ENCODE measurements around the gene RNU5B-1. TPM values are rescaled to one million over a fixed set of nuclear protein-coding genes. Genes with fewer than 3 reads are reported as not detected.

RNU5B-1 gene
- total and polyA plus RNA-seq, 9 of the 15 experiments (the other 6 are each of a cell fraction or from before 2014, with no cell fraction given): 14.2 TPM; not detected in 8

DNA sequence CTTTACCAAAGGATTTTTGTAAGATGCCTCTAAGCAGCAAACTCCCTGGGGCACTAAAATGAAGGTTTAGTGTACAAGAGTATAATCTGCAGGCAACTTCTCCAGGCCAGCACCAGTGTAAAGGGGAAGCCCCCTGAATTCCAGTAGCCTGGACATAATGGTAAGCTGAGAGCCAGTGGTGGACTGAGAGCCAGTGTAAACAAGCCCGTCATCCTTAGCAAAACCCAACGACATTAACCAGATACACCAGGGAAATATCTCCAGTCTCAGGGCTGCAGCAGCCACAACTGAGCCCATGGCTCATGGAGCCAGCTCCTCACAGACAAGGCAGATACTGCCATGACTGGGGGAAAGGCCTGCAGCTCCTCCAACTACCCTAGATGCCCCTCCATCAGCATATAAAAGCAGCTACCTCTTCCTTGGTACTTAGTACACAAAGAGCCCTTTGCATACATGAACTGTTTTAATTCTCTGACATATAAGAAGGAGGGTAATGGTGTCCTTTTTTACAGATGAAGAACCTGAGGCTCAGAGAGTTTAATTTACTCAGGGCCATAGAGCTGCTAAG is 39.5 kb upstream of the RNU5B-1 start (continued):
- TF ChIP-seq FOXJ2 (tag; IDR thresholded peaks at IDR 0.05): no peak
- TF ChIP-seq MTF1 (CRISPR knock-in tag; IDR thresholded peaks at IDR 0.05; ENCODE audit: borderline replicate concordance): no peak
- TF ChIP-seq ZNF699 (CRISPR knock-in tag; IDR thresholded peaks at IDR 0.05; ENCODE audit: insufficient replicate concordance): no peak
- TF ChIP-seq JUNB (CRISPR knock-in tag; conservative IDR thresholded peaks at IDR 0.05): no peak

DNA sequence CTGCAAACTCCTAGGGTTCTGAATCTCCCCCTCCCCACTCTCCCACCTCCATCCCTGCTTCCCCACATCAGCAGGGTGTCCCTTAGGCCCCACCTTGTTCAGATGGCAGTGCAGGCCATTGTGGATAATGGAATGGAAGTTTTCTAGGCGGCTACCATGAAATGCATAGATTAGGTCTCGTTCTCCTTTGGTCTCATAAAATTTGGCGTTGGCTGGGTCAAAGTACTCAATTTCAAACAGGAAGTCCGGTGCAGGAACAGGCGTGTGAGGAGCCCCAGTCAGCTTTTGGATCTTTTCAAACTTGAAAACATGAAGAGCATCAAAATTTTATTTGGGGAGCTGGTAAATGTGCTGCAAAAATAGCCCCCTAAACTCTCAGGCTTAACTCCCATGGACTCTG is 38.0 kb upstream of the RNU5B-1 start:
- H3K4me2 ChIP-seq (ENCODE audit: insufficient read depth, low read length): no peak overlapping the region
- no peaks in the 10 kb centered on the region for H3K9me1 ChIP-seq (ENCODE audit: control insufficient read depth, insufficient read depth, low read length)
- DNase-seq (ENCODE audit: extremely low read depth in 1 of 4, low spot score in 3 of 4): no peak
- no peaks in the 10 kb centered on the region for H3K79me2 ChIP-seq (ENCODE audit: control insufficient read depth, insufficient read depth, low read length)
- H3K9ac ChIP-seq (ENCODE audit: insufficient read depth in 1 of 2, low read depth in 2 of 2, low read length in 2 of 2): no peak overlapping the region
- H3K9me3 ChIP-seq (replicated peaks; ENCODE audit: control insufficient read depth, insufficient read depth, low read depth, low read length): no peaks in the 10 kb centered on the region
- in situ Hi-C loops (cut with MboI) (no loop called here), intact Hi-C loops (cut with micrococcal nuclease) (no loop called here)
- H2AFZ ChIP-seq (ENCODE audit: low read depth, low read length): no peak overlapping the region
- POLR2A ChIA-PET: no interaction called here
- H4K20me1 ChIP-seq (replicated peaks; ENCODE audit: control insufficient read depth, insufficient read depth, low read length): 0 out of 2 replicates have a peak, but pooled peaks cover 5% of the 10 kb centered on the region
- 76% methylated on average over 5 of the region's 5 CpGs for WGBS (ENCODE audit: insufficient coverage, low coverage, missing lambda C conversion rate)
- no peak for FAIRE-seq
- H3K27me3 ChIP-seq (ENCODE audit: control insufficient read depth in 2 of 2, insufficient read depth in 2 of 2, low read length in 2 of 2): no peaks in the 10 kb centered on the region
- peaks cover 12% of the 10 kb centered on the region; the same call in 2 of the 3 replicates for H3K36me3 ChIP-seq (ENCODE audit: control insufficient read depth, insufficient read depth, low read length)
- H3K4me3 ChIP-seq: no peak overlapping the region
- ATAC-seq: no peak
- H3K27ac ChIP-seq (ENCODE audit: extremely low read depth, low read depth, low read length): no peak overlapping the region
- CTCF ChIA-PET (ENCODE audit: low intra/inter-chr PET ratio): no interaction called here
- TF ChIP-seq, protein P1, sequence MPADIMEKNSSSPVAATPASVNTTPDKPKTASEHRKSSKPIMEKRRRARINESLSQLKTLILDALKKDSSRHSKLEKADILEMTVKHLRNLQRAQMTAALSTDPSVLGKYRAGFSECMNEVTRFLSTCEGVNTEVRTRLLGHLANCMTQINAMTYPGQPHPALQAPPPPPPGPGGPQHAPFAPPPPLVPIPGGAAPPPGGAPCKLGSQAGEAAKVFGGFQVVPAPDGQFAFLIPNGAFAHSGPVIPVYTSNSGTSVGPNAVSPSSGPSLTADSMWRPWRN (IDR thresholded peaks at IDR 0.05; ENCODE audit: low read depth): no peak
- TF ChIP-seq SNIP1 (IDR thresholded peaks at IDR 0.05; ENCODE audit: low read depth): no peak
- no peak for TF ChIP-seq HDGF (IDR thresholded peaks at IDR 0.05)
- no peak for TF ChIP-seq ZNF232 (CRISPR knock-in tag; IDR thresholded peaks at IDR 0.05)
- TF ChIP-seq ZNF507 (tag; conservative IDR thresholded peaks at IDR 0.05): no peak
- TF ChIP-seq SMARCA5 (IDR thresholded peaks at IDR 0.05): no peak
- TF ChIP-seq, protein P2, sequence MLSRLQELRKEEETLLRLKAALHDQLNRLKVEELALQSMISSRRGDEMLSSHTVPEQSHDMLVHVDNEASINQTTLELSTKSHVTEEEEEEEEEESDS (CRISPR knock-in tag; IDR thresholded peaks at IDR 0.05): no peak
- BruUV-seq (replicated peaks): no TSS peak
- H3K4me1 ChIP-seq (replicated peaks in 1 of 2; ENCODE audit: control insufficient read depth in 2 of 2, insufficient read depth in 2 of 2, low read length in 2 of 2): no peaks in the 10 kb centered on the region

All from K562 (cell line).